H1 (cell line): ENCODE measurements around the gene SLC22A2. TPM values are rescaled to one million over a fixed set of nuclear protein-coding genes. Genes with fewer than 3 reads are reported as not detected.

Experiments used
- CTCF ChIA-PET: fragments of 300-600 bp; sonication (Branson Sonifier 250); formaldehyde crosslinking; loops from one replicate; lab custom pipeline; 2021; ENCODE audit not compliant: partially characterized antibody; lab: Charles Lee
- POLR2A ChIA-PET: fragments of 300-600 bp; sonication (Branson Sonifier 250); formaldehyde crosslinking; loops from one replicate; lab custom pipeline; 2021; ENCODE audit warnings: inconsistent platforms; ENCODE audit not compliant: partially characterized antibody; lab: Charles Lee
- DNase-seq, 2 experiments: peaks; one replicate each; pipeline versions ENCODE4 v3.0.0 to v3.0.0-alpha.2; 2010 to 2022; ENCODE audit warnings: low spot score in 2 of 2, low read depth in 1 of 2, mixed read lengths in 1 of 2
- FAIRE-seq: peaks from 2 replicates; lab custom pipeline; 2011; peaks lifted over from hg19 to GRCh38; lab: Jason Lieb, UNC
- H2AFZ ChIP-seq: 2 replicates; pipeline ENCODE4 v1.8.1; 2012; ENCODE audit warnings: low read length, inconsistent platforms
- H2AK5ac ChIP-seq: 2 replicates; pipeline ENCODE4 v1.6.1; 2013; ENCODE audit warnings: low read depth, low read length
- H2BK120ac ChIP-seq: replicated peaks from 2 replicates; pipeline ENCODE3; 2013; ENCODE audit warnings: low read depth, low read length, inconsistent platforms
- H2BK12ac ChIP-seq: 2 replicates; pipeline ENCODE4 v1.6.1; 2013; ENCODE audit warnings: low read depth, low read length
- H2BK15ac ChIP-seq: 2 replicates; pipeline ENCODE4 v1.6.1; 2013; ENCODE audit warnings: low read length
- H2BK20ac ChIP-seq: 2 replicates; pipeline ENCODE4 v1.6.1; 2013; ENCODE audit warnings: low read length
- H2BK5ac ChIP-seq: 2 replicates; pipeline ENCODE4 v1.6.1; 2013; ENCODE audit warnings: low read depth, low read length
- H3K14ac ChIP-seq: 2 replicates; pipeline ENCODE4 v1.6.1; 2013; ENCODE audit warnings: inconsistent platforms; ENCODE audit not compliant: insufficient read length
- H3K18ac ChIP-seq: 2 replicates; pipeline ENCODE4 v1.6.1; 2013; ENCODE audit warnings: low read length; ENCODE audit errors: extremely low read depth
- H3K23ac ChIP-seq: 2 replicates; pipeline ENCODE4 v1.6.1; 2013; ENCODE audit warnings: inconsistent platforms; ENCODE audit not compliant: insufficient read length
- H3K23me2 ChIP-seq: 2 replicates; pipeline ENCODE4 v1.6.1; 2013; ENCODE audit warnings: low read depth, low read length
- H3K27ac ChIP-seq: 2 replicates; pipeline ENCODE4 v1.6.1; 2011; ENCODE audit warnings: low read depth, low read length, inconsistent platforms
- H3K27me3 ChIP-seq, 4 experiments: replicated peaks in 1 of 4; 1 replicate in 1 of 4; 2 replicates in 3 of 4; pipeline versions ENCODE4 v1.6.1 to v1.8.1; 2011 to 2013; ENCODE audit warnings: low read length in 3 of 4, mild to moderate bottlenecking in 3 of 4, inconsistent platforms in 2 of 4, mixed read lengths in 2 of 4, moderate library complexity in 1 of 4; ENCODE audit not compliant: control insufficient read depth in 3 of 4, insufficient read depth in 3 of 4; ENCODE audit errors: extremely low read depth in 1 of 4
- H3K36me3 ChIP-seq, 4 experiments: 2 replicates each; pipeline versions ENCODE4 v1.6.1 to v1.8.1; 2011 to 2013; ENCODE audit warnings: mild to moderate bottlenecking in 4 of 4, low read length in 3 of 4, moderate library complexity in 2 of 4, control low read depth in 1 of 4, inconsistent platforms in 1 of 4; ENCODE audit not compliant: insufficient read depth in 4 of 4, control insufficient read depth in 2 of 4
- H3K4ac ChIP-seq: replicated peaks from 2 replicates; pipeline ENCODE3; 2013; ENCODE audit warnings: low read length, low read depth, mixed read lengths, inconsistent platforms; ENCODE audit not compliant: insufficient read length
- H3K4me1 ChIP-seq, 4 experiments: replicated peaks in 1 of 4; 1 replicate in 1 of 4; 2 replicates in 3 of 4; pipeline versions ENCODE4 v1.6.1 to v1.8.1; 2011 to 2013; ENCODE audit warnings: low read length in 3 of 4, inconsistent platforms in 2 of 4, mixed read lengths in 1 of 4; ENCODE audit not compliant: insufficient read depth in 4 of 4, control insufficient read depth in 3 of 4
- H3K4me2 ChIP-seq, 2 experiments: 2 replicates each; pipeline versions ENCODE4 v1.6.1 to v1.8.1; 2011 to 2013; ENCODE audit warnings: low read depth in 2 of 2, low read length in 2 of 2, control low read depth in 1 of 2, inconsistent platforms in 1 of 2, mild to moderate bottlenecking in 1 of 2; ENCODE audit not compliant: insufficient read depth in 1 of 2
- H3K4me3 ChIP-seq, 4 experiments: fragments of 200-600, 300-600 bp in 1 of 4; sonication (generic), shearing (Covaris generic), sonication (Bioruptor Twin) in 1 of 4; 2 replicates each; pipeline versions ENCODE4 v1.5.1 to v1.8.1; 2011 to 2016; ENCODE audit warnings: low read length in 4 of 4, low read depth in 3 of 4, control low read depth in 2 of 4, inconsistent platforms in 2 of 4, mild to moderate bottlenecking in 2 of 4, mixed read lengths in 1 of 4, moderate library complexity in 1 of 4; ENCODE audit not compliant: insufficient read depth in 2 of 4; ENCODE audit errors: extremely low read depth in 1 of 4
- H3K56ac ChIP-seq: replicated peaks from 2 replicates; pipeline ENCODE3; 2013; ENCODE audit warnings: low read depth, mild to moderate bottlenecking, mixed read lengths, low read length, inconsistent platforms; ENCODE audit not compliant: insufficient read length
- H3K79me1 ChIP-seq: 2 replicates; pipeline ENCODE4 v1.6.1; 2013; ENCODE audit warnings: low read depth, low read length, control low read depth
- H3K79me2 ChIP-seq, 2 experiments: 2 replicates each; pipeline versions ENCODE4 v1.6.1 to v1.8.1; 2012 to 2013; ENCODE audit warnings: low read length in 2 of 2, mild to moderate bottlenecking in 2 of 2, inconsistent platforms in 1 of 2; ENCODE audit not compliant: insufficient read depth in 2 of 2, control insufficient read depth in 1 of 2
- H3K9ac ChIP-seq, 4 experiments: replicated peaks in 1 of 4; 1 replicate in 1 of 4; 2 replicates in 3 of 4; pipeline versions ENCODE4 v1.6.1 to v1.8.1; 2011 to 2013; ENCODE audit warnings: low read depth in 3 of 4, low read length in 3 of 4, control low read depth in 2 of 4, mild to moderate bottlenecking in 2 of 4, moderate library complexity in 2 of 4, inconsistent platforms in 1 of 4; ENCODE audit errors: extremely low read depth in 1 of 4
- H3K9me3 ChIP-seq, 2 experiments: 2 replicates each; pipeline versions ENCODE4 v1.6.1 to v1.8.1; 2012 to 2013; ENCODE audit warnings: mild to moderate bottlenecking in 2 of 2, moderate library complexity in 2 of 2, control low read depth in 1 of 2, inconsistent platforms in 1 of 2, low read depth in 1 of 2, low read length in 1 of 2, mixed read lengths in 1 of 2; ENCODE audit not compliant: insufficient read depth in 2 of 2
- H4K20me1 ChIP-seq, 2 experiments: replicated peaks in 1 of 2; 2 replicates each; pipeline versions ENCODE3 to v1.8.1; 2011 to 2013; ENCODE audit warnings: inconsistent platforms in 2 of 2, low read length in 2 of 2, mild to moderate bottlenecking in 1 of 2; ENCODE audit not compliant: insufficient read depth in 2 of 2, control insufficient read depth in 1 of 2
- H4K5ac ChIP-seq: 2 replicates; pipeline ENCODE4 v1.6.1; 2013; ENCODE audit warnings: low read length, low read depth, mixed read lengths, inconsistent platforms; ENCODE audit not compliant: insufficient read length
- H4K8ac ChIP-seq: 2 replicates; pipeline ENCODE4 v1.8.0; 2013; ENCODE audit warnings: mild to moderate bottlenecking, moderate library complexity, low read length, inconsistent platforms; ENCODE audit not compliant: insufficient read depth; ENCODE audit errors: extremely low read depth
- H4K91ac ChIP-seq: replicated peaks from 2 replicates; pipeline ENCODE3; 2013; ENCODE audit warnings: low read length, mixed read lengths, inconsistent platforms; ENCODE audit not compliant: insufficient read length
- BRCA1 ChIP-seq: IDR thresholded peaks from 2 replicates; pipeline ENCODE4 v1.6.1; 2012; ENCODE audit warnings: low read depth, low read length, improper control_type of control experiment
- CREB1 ChIP-seq: IDR thresholded peaks from 2 replicates; pipeline ENCODE4 v1.6.1; 2012; ENCODE audit warnings: inconsistent platforms
- JUND ChIP-seq: IDR thresholded peaks from 2 replicates; pipeline ENCODE4 v1.6.1; 2011; ENCODE audit warnings: mild to moderate bottlenecking, improper control_type of control experiment, low read length
- POLR2AphosphoS5 ChIP-seq: IDR thresholded peaks from 2 replicates; pipeline ENCODE4 v1.6.1; 2011; ENCODE audit warnings: low read depth, low read length
- TEAD4 ChIP-seq: IDR thresholded peaks from 2 replicates; pipeline ENCODE4 v1.6.1; 2012; ENCODE audit warnings: low read depth, low read length, inconsistent platforms, mixed read lengths
- WGBS, 2 experiments: shearing (Covaris generic) in 1 of 2; methylation state at CpG; one replicate each; pipeline versions ENCODE4 v1.1.6 to v1.1.7; 2013 to 2015; ENCODE audit warnings: low lambda C conversion rate in 2 of 2, mixed read lengths in 2 of 2, inconsistent platforms in 1 of 2, low coverage in 1 of 2, missing lambda C conversion rate in 1 of 2; ENCODE audit not compliant: insufficient replicate concordance in 2 of 2, insufficient coverage in 1 of 2, insufficient read length in 1 of 2; ENCODE audit errors: extremely low coverage in 1 of 2, missing lambda C conversion rate in 1 of 2; 5-methylcytosine and 5-hydroxymethylcytosine counted together
- polyA plus RNA-seq, 7 experiments: library from polyadenylated mRNA; depleted of rRNA in 3 of 7; stranded (reverse) in 5 of 7; unstranded in 2 of 7; fragments of >200 nt in 5 of 7; fragments of 200-250 nt in 2 of 7; gene quantifications; 1 replicate in 5 of 7; 2 replicates in 1 of 7; 4 replicates in 1 of 7; pipeline versions ENCODE4 v1.2.1 to v1.2.3, GENCODE V29; 2011 to 2013; ENCODE audit warnings: missing spikeins in 2 of 7, mixed read lengths in 2 of 7
- total RNA-seq: library from RNA; stranded (reverse); fragmentation: NEBNext Ultra II Directional; extraction: Animal tissue kit (Norgen Biotek cat#: 25700); gene quantifications from 2 replicates; pipeline ENCODE4 v1.2.1, GENCODE V29; 2021

Gene SLC22A2
- total and polyA plus RNA-seq, 2 of the 8 experiments (the other 6 are each of a cell fraction or from before 2014, with no cell fraction given) = 0.23 to 1.4 TPM

GRCh38 chr6:160174681-160175080, 83.9 kb downstream of the SLC22A2 start:
- POLR2A ChIA-PET = no interaction called here
- Histone ChIP-seq H3K18ac (no peak overlapping the region), H2AK5ac (no peak overlapping the region), H2BK120ac (no peak overlapping the region), H2BK12ac (0 out of 2 replicates have a peak overlapping the region, but pooled peaks have one; percentile 22), H2AFZ (no peak overlapping the region), H3K27ac (no peak overlapping the region), H3K79me1 (no peaks in the 10 kb centered on the region), H2BK5ac (0 out of 2 replicates have a peak overlapping the region, but pooled peaks have one; percentile 10), H3K79me2 (no peaks in the 10 kb centered on the region), H3K4me3 (no peak overlapping the region), H2BK15ac (no peak overlapping the region), H3K9ac (no peak overlapping the region), H4K20me1 (no peaks in the 10 kb centered on the region), H4K5ac (no peak overlapping the region), H3K23ac (no peak overlapping the region), H3K56ac (no peak overlapping the region), H2BK20ac (no peak overlapping the region), H3K4me1 (peaks cover 0 to 14% (median 7%) of the 10 kb centered on the region in 4 experiments; a peak in 3 of 7 replicates), H3K4ac (no peak overlapping the region), H3K9me3 (no peaks in the 10 kb centered on the region), H3K4me2 (no peak overlapping the region), H4K91ac (no peak overlapping the region), H3K14ac (no peak overlapping the region), H3K36me3 (no peaks in the 10 kb centered on the region), H3K27me3 (no peaks in the 10 kb centered on the region; a peak in 1 of 7 replicates), H3K23me2 (no peaks in the 10 kb centered on the region), H4K8ac (no peak overlapping the region)
- FAIRE-seq = peak; percentile 7
- 63% methylated on average over 2 of the region's 2 CpGs; no CpG with 5 or more reads in 1 of the 2 experiments for whole genome bisulfite sequencing, 2 experiments
- CTCF ChIA-PET = interaction anchor here (0.7 to 1.6 kb wide), 2 partner anchors 26 to 280 kb away, joined by 3 to 5 read pairs; no protein-coding TSS in a partner anchor
- DNase-seq = no peak
- no peak for TF ChIP-seq CREB1
- no peak for TF ChIP-seq BRCA1
- no peak for TF ChIP-seq TEAD4
- no peak for TF ChIP-seq JUND
- no peak for TF ChIP-seq POLR2AphosphoS5
